Karpas-422 (cell line): ENCODE data around the gene DDAH2. TPM values are rescaled to one million over a fixed set of nuclear protein-coding genes. Genes with fewer than 3 reads are reported as not detected.

Experiments
- DNase-seq: peaks from one replicate; pipeline ENCODE4 v3.0.0-alpha.2; 2015
- H2AFZ ChIP-seq: fragments of 200-600 bp; sonication (generic); 2 replicates; pipeline ENCODE4 v1.6.1; 2014; ENCODE audit warnings: antibody characterized with exemption, low read length, mixed read lengths
- H3K27ac ChIP-seq: fragments of 200-600 bp; sonication (generic); 2 replicates; pipeline ENCODE4 v1.5.1; 2014; ENCODE audit warnings: mild to moderate bottlenecking, low read length, moderate library complexity
- H3K27me3 ChIP-seq: fragments of 200-600 bp; sonication (generic); 2 replicates; pipeline ENCODE4 v1.6.1; 2014; ENCODE audit warnings: low read length, mixed read lengths
- H3K36me3 ChIP-seq: fragments of 200-600 bp; sonication (generic); 2 replicates; pipeline ENCODE4 v1.6.1; 2014; ENCODE audit warnings: low read length, mixed read lengths; ENCODE audit not compliant: insufficient read depth
- H3K4me1 ChIP-seq: fragments of 200-600 bp; sonication (generic); 2 replicates; pipeline ENCODE4 v1.6.1; 2014; ENCODE audit warnings: mild to moderate bottlenecking, low read length, mixed read lengths
- H3K4me2 ChIP-seq: fragments of 200-600 bp; sonication (generic); 2 replicates; pipeline ENCODE4 v1.6.1; 2014; ENCODE audit warnings: low read length, low read depth, mild to moderate bottlenecking; ENCODE audit not compliant: poor library complexity, severe bottlenecking
- H3K4me3 ChIP-seq: fragments of 200-600 bp; sonication (generic); 2 replicates; pipeline ENCODE4 v1.5.1; 2014; ENCODE audit warnings: mild to moderate bottlenecking, antibody characterized with exemption, low read length, mixed read lengths
- H3K79me2 ChIP-seq: fragments of 200-600 bp; sonication (generic); 2 replicates; pipeline ENCODE4 v1.6.1; 2014; ENCODE audit warnings: mild to moderate bottlenecking, low read length, mixed read lengths
- H3K9ac ChIP-seq: fragments of 200-600 bp; sonication (generic); 2 replicates; pipeline ENCODE4 v1.6.0; 2014; ENCODE audit warnings: low read length
- H3K9me2 ChIP-seq: fragments of 200-600 bp; sonication (generic), shearing (Covaris generic); replicated peaks from 2 replicates; pipeline ENCODE4 v1.6.0; 2014; ENCODE audit warnings: mild to moderate bottlenecking, low read length, moderate library complexity; ENCODE audit not compliant: insufficient read depth
- H3K9me3 ChIP-seq: fragments of 300-700, 200-600 bp; sonication (generic); 2 replicates; pipeline ENCODE4 v1.6.1; 2014; ENCODE audit warnings: low read length, mixed read lengths
- H4K20me1 ChIP-seq: fragments of 200-600 bp; sonication (generic); 2 replicates; pipeline ENCODE4 v1.6.1; 2014; ENCODE audit warnings: mild to moderate bottlenecking, antibody characterized with exemption, low read length, low read depth; ENCODE audit not compliant: insufficient read depth
- total RNA-seq: library from RNA; depleted of rRNA; stranded (reverse); fragments of >200 nt; shearing (Covaris generic); gene quantifications from 2 replicates; pipeline ENCODE4 v1.2.3, GENCODE V29; 2014; ENCODE audit warnings: low replicate concordance

The DDAH2 gene
- total RNA-seq, 1 experiment from 2014 or later: 13.3 TPM

DNA sequence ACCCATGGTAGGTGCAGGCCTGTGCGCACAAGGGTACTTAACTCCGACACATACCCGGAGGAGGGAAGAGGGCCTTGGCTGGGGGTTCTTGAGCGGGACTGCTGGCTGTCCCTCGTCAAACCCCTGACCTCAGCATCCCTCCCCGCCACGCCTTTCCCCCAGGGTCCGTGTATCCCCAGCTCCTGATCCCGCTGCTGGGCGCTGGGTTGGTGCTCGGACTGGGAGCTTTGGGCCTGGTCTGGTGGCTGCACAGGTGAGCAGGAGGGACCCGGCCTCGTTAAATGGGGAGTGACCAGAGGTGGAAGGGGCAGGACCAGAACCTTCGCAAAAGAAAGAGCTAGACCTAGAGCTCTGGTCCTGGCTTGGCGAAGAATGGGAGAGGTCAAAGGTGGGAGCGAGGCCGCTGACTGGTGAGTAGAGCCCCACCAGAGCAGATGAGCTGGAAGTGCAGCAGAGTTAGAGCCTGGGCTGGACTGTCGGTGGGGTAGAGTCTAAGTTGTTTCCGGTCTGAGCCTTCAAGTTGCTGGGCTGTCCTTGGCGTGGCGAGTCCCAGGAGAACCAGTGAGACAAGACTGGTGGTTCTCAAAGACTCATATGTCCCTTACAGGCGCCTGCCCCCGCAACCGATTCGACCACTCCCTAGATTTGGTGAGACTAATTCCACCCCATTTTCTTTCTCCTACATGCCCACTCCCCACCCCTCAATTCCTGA is 5.0 kb downstream of the DDAH2 start:
- Histone ChIP-seq H3K27ac (no peak overlapping the region), H3K4me3 (no peak overlapping the region), H3K4me1 (peaks cover 28% of the 10 kb centered on the region), H3K9me2 (no peaks in the 10 kb centered on the region), H3K79me2 (no peaks in the 10 kb centered on the region), H3K9me3 (no peaks in the 10 kb centered on the region), H4K20me1 (no peaks in the 10 kb centered on the region), H3K36me3 (no peaks in the 10 kb centered on the region), H3K4me2 (no peak overlapping the region), H3K27me3 (no peaks in the 10 kb centered on the region), H3K9ac (no peak overlapping the region), H2AFZ (no peak overlapping the region)
- DNase-seq: no peak

DNA sequence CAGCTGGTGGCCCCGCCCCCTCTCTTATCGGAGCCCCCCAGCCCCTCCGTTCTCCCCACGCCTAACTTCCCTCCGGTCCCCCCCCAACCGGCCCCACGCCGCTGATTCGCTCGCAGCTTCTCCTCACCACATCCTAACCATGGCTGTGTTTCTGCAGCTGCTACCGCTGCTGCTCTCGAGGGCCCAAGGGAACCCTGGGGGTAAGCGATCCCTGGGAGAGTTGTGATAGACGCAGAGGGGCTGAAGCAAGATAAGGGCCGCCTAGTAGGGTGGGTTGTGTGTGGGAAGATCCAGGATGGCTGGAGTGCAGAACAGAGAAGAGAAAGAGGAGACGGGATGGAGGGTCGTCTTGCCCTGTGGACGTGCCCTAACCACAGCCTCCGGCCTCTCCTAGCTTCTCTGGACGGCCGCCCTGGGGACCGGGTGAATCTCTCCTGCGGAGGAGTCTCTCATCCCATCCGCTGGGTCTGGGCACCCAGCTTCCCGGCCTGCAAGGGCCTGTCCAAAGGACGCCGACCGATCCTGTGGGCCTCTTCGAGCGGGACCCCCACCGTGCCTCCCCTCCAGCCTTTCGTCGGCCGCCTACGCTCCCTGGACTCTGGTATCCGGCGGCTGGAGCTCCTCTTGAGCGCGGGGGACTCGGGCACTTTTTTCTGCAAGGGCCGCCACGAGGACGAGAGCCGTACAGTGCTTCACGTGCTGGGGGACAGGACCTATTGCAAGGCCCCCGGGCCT is 5.7 kb downstream of the DDAH2 start, which contains the start of gene MPIG6B:
Gene MPIG6B (plus strand): TSS at position 129 of the 735 bp plus-strand sequence. CDS start 11 bp downstream, at position 140.
- Histone ChIP-seq H3K4me2 (no peak within 1 kb of the TSS), H3K4me1 (peaks cover 20% of the 10 kb centered on the region), H3K27me3 (no peaks in the 10 kb centered on the region), H3K36me3 (no peaks in the 10 kb centered on the region), H3K79me2 (no peaks in the 10 kb centered on the region), H3K9ac (no peak within 1 kb of the TSS), H4K20me1 (no peaks in the 10 kb centered on the region), H3K27ac (no peak within 1 kb of the TSS), H3K9me2 (no peaks in the 10 kb centered on the region), H3K9me3 (no peaks in the 10 kb centered on the region), H2AFZ (no peak within 1 kb of the TSS), H3K4me3 (no peak within 1 kb of the TSS)
- no peak for DNase-seq

DNA sequence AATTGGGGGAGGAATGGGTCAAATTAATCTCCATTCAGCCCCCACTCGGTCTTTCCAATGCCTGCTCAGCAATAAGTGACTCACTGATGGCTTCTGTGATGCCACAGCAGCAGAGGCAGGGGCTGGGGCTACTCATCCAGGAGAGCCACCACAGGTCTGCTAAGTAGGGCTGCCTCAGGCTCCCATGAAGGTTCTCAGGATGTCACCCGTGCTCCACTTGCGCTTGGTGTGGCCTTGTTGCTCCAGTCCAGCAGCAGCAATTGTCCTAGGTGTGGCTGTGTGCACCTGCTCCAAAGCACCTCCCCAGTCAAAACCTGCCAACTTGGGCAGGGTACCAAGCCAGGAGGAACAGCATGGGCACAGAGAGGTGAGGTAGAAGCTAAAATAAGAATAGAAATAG is 6.9 kb downstream of the DDAH2 start:
- no peak overlapping the region for H3K4me3 ChIP-seq
- no peaks in the 10 kb centered on the region for H3K79me2 ChIP-seq
- H2AFZ ChIP-seq: no peak overlapping the region
- peaks cover 16% of the 10 kb centered on the region for H3K4me1 ChIP-seq
- H3K9me2 ChIP-seq: no peaks in the 10 kb centered on the region
- no peak for DNase-seq
- no peak overlapping the region for H3K9ac ChIP-seq
- no peaks in the 10 kb centered on the region for H4K20me1 ChIP-seq
- no peak overlapping the region for H3K27ac ChIP-seq
- H3K9me3 ChIP-seq: no peaks in the 10 kb centered on the region
- no peak overlapping the region for H3K4me2 ChIP-seq
- H3K27me3 ChIP-seq: no peaks in the 10 kb centered on the region
- no peaks in the 10 kb centered on the region for H3K36me3 ChIP-seq

DNA sequence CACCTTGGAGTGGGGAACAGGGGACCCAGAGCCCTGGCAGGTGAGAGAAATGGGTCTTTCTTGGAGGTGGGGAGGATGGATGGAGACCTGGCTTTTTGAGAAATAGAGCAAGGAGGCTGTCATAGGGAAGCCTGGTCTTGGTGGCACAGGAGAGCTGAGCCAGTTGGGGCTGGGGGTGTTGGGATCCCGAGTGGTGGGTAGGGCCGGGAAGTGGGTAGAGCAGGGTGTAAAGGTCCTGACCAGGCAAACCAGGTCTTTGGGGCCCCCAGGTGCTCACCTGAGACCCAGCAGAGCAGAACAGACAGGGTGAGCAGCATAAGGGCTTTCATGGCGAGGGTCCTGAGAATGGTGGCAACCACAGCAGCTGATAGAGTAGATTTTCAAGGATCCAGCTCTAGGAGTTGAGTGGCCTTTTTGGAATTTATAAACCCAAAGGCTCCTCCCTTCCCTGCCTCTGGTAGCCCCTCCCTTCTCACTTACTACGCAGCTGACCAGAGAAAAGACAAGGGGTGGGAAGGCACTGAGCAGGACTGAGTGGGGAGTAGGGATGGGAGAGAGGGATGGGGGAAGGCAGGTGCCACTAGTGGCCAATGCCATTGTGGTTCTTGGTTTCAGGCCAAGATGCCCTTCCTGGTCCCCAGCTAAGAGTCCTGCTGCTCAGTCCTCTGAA is 7.6 kb downstream of the DDAH2 start, which contains the start of gene LY6G6C:
Gene LY6G6C (minus strand): TSS at position 396 of the 670 bp plus-strand sequence. CDS start 67 bp downstream, at position 329.
- no peaks in the 10 kb centered on the region for H3K9me3 ChIP-seq
- no peak within 1 kb of the TSS for H3K4me2 ChIP-seq
- no peaks in the 10 kb centered on the region for H3K27me3 ChIP-seq
- no peak within 1 kb of the TSS for H3K4me3 ChIP-seq
- no peaks in the 10 kb centered on the region for H4K20me1 ChIP-seq
- H3K9ac ChIP-seq: no peak within 1 kb of the TSS
- no peak within 1 kb of the TSS for H2AFZ ChIP-seq
- no peak for DNase-seq
- H3K79me2 ChIP-seq: no peaks in the 10 kb centered on the region
- H3K36me3 ChIP-seq: no peaks in the 10 kb centered on the region
- H3K4me1 ChIP-seq: peaks cover 9% of the 10 kb centered on the region
- no peaks in the 10 kb centered on the region for H3K9me2 ChIP-seq
- no peak within 1 kb of the TSS for H3K27ac ChIP-seq

DNA sequence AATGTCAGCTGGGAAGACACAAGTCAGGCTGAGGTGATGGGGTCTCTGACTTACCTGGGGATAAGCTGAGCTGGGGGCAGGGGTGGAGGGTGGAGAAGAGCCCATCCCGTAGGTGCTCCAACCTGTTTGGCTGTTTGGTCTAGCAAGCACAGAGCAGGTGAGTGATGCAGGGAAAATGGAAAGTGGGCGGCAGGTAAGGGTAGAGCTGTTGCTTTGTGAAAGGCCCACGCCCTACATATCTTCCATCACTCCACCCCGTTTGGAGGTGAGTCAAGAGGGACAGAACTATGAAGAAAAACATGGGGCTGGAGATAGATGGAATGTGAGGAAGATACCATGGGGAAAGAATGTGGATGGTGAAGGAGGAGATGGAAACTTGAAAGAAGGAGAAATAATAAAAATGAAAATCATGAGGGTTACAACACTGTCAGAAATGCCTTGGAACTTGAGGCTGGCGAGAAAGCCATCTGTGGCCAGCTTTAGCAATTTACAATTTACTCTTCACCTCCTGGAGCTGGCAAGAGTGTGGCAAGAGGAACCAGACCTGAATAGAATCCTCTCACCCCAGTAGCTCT is 8.8 kb downstream of the DDAH2 start:
- Histone ChIP-seq H3K9ac (no peak overlapping the region), H3K79me2 (no peaks in the 10 kb centered on the region), H3K36me3 (no peaks in the 10 kb centered on the region), H3K27me3 (no peaks in the 10 kb centered on the region), H3K4me1 (peaks cover 8% of the 10 kb centered on the region), H3K4me3 (no peak overlapping the region), H3K9me3 (no peaks in the 10 kb centered on the region), H2AFZ (no peak overlapping the region), H3K9me2 (no peaks in the 10 kb centered on the region), H3K4me2 (no peak overlapping the region), H4K20me1 (no peaks in the 10 kb centered on the region), H3K27ac (no peak overlapping the region)
- DNase-seq: no peak

DNA sequence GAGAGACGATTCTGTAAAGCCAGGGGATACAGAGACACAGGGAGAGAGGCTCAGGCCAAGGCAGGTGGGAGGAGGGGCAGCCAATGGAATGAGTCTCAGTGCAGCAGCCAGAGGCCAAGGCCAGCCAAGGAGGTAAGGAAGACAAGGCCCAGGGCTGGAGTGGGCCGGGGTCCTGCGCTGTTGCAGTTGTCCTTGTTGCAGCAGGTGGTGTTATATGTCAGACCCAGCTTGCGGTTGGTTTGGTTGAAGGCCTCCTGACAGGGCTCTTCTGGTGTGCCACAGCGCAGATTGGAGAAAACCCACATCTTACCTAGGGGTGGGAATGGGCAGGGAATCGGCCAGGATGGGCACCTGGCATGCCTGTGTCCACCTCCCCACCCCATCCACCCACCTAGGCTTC is 10.1 kb downstream of the DDAH2 start:
- Histone ChIP-seq H3K9ac (no peak overlapping the region), H3K9me3 (no peaks in the 10 kb centered on the region), H3K9me2 (no peaks in the 10 kb centered on the region), H3K36me3 (no peaks in the 10 kb centered on the region), H3K27ac (no peak overlapping the region), H4K20me1 (no peaks in the 10 kb centered on the region), H3K4me3 (no peak overlapping the region), H3K79me2 (no peaks in the 10 kb centered on the region), H3K4me1 (peaks cover 8% of the 10 kb centered on the region), H3K27me3 (no peaks in the 10 kb centered on the region), H2AFZ (no peak overlapping the region), H3K4me2 (no peak overlapping the region)
- no peak for DNase-seq

DNA sequence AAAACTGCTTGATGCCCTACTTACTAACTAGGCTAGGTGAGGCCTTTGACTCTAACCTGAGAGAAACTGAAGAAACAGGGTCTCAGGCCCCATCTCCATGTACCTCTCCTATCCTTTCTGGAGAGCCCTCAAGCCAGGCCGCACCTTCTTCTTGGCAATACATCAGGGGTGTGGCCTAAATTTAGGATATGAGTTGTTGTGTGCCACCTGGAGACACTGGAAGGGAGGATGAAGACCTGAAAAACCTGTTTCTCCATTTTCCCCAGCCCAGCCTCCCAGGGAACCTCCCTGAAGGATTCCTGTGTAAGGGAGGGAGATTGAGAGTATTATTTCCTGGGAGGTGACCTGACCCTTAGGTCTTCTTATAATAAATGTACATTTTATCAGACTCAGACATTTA is 10.8 kb downstream of the DDAH2 start:
- no peak overlapping the region for H3K9ac ChIP-seq
- H3K9me2 ChIP-seq: no peaks in the 10 kb centered on the region
- no peaks in the 10 kb centered on the region for H4K20me1 ChIP-seq
- DNase-seq: no peak
- no peaks in the 10 kb centered on the region for H3K27me3 ChIP-seq
- no peaks in the 10 kb centered on the region for H3K79me2 ChIP-seq
- peaks cover 8% of the 10 kb centered on the region for H3K4me1 ChIP-seq
- H2AFZ ChIP-seq: no peak overlapping the region; the same call in 1 of the 2 replicates
- H3K36me3 ChIP-seq: no peaks in the 10 kb centered on the region
- H3K4me3 ChIP-seq: no peak overlapping the region
- no peak overlapping the region for H3K4me2 ChIP-seq
- no peaks in the 10 kb centered on the region for H3K9me3 ChIP-seq
- H3K27ac ChIP-seq: no peak overlapping the region
